ENCODE data around the gene SCTR. TPM values are rescaled to one million over a fixed set of nuclear protein-coding genes. Genes with fewer than 3 reads are reported as not detected.

Gene SCTR
- total and polyA plus RNA-seq, 2 donors (not counting 1 experiment from before 2014, with no cell fraction given), result not detected

DNA sequence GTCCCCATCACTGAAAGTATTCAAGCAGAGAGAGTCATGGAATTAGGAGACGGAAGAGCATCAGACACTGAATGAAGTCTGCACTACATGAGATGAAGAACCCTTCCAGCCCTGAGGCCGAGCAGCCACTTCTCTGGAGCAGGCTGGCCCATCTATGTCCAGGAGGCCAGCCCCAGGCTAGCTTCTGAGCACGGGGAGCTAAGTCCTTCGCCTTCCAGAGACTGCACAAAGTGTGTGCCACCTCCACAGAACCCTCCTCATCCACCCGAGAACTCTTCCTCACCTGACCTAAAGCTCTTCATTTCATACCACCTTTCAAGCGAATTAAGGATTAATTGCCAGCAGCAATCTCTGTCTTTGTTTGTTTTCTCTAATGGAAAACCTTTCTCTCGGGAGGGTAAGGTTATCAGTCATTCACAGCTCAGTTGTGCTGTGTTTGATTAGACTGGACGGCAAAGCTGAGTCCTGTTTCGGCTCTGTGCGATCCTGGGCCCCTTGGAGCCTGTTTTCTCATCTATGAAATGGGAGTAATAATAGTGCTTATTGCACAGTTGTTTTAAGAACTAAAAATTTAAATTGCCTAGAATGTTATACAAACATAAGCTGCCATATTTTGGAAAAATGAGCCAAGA, 38.0 kb downstream of the SCTR start:
- 90% methylated on average over 5 of the region's 10 CpGs for WGBS (ENCODE audit: insufficient coverage)
- Mint-ChIP-seq H3K9me3 (ENCODE audit: insufficient read depth) (no peaks in the 10 kb centered on the region), H3K4me1 (no peaks in the 10 kb centered on the region), H3K27ac (no peak overlapping the region), H3K27me3 (peaks cover 20% of the 10 kb centered on the region), H3K4me3 (no peak overlapping the region)
- intact Hi-C loops (cut with micrococcal nuclease), result no loop called here
- no peaks in the 10 kb centered on the region for H3K4me1 ChIP-seq (ENCODE audit: control insufficient read depth in 2 of 2, insufficient read depth in 2 of 2, low read length in 2 of 2)
- no peak overlapping the region for H2AFZ ChIP-seq (ENCODE audit: insufficient read depth, low read depth, low read length, poor library complexity, severe bottlenecking)
- no peak overlapping the region for H3K9ac ChIP-seq (ENCODE audit: low read length)
- TF ChIP-seq, protein P1, sequence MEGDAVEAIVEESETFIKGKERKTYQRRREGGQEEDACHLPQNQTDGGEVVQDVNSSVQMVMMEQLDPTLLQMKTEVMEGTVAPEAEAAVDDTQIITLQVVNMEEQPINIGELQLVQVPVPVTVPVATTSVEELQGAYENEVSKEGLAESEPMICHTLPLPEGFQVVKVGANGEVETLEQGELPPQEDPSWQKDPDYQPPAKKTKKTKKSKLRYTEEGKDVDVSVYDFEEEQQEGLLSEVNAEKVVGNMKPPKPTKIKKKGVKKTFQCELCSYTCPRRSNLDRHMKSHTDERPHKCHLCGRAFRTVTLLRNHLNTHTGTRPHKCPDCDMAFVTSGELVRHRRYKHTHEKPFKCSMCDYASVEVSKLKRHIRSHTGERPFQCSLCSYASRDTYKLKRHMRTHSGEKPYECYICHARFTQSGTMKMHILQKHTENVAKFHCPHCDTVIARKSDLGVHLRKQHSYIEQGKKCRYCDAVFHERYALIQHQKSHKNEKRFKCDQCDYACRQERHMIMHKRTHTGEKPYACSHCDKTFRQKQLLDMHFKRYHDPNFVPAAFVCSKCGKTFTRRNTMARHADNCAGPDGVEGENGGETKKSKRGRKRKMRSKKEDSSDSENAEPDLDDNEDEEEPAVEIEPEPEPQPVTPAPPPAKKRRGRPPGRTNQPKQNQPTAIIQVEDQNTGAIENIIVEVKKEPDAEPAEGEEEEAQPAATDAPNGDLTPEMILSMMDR (IDR thresholded peaks at IDR 0.05), result no peak
- no peak for TF ChIP-seq EZH2 (IDR thresholded peaks at IDR 0.05; ENCODE audit: borderline replicate concordance, insufficient read depth, low read depth, low read length, poor library complexity, severe bottlenecking)
- DNase-seq, result no peak
- no peak overlapping the region for H3K4me2 ChIP-seq (replicated peaks; ENCODE audit: low read depth, low read length, poor library complexity, severe bottlenecking)
- H4K20me1 ChIP-seq (ENCODE audit: control insufficient read depth, insufficient read depth, low read length, poor library complexity, severe bottlenecking), result no peaks in the 10 kb centered on the region
- peaks cover 0 to 2% (median 0%) of the 10 kb centered on the region in 4 experiments for H3K27me3 ChIP-seq (replicated peaks in 1 of 4; ENCODE audit: control extremely low read depth in 1 of 4, control insufficient read depth in 3 of 4, insufficient read depth in 4 of 4, low read length in 3 of 4)
- ATAC-seq (ENCODE audit: low read depth), result no peak
- no peak overlapping the region for H3K4me3 ChIP-seq (ENCODE audit: control extremely low read depth in 1 of 5, extremely low read depth in 1 of 5, insufficient read depth in 1 of 5, low read depth in 2 of 5, low read length in 4 of 5)
- H3K79me2 ChIP-seq (ENCODE audit: control insufficient read depth, insufficient read depth, low read length), result no peaks in the 10 kb centered on the region
- no peak overlapping the region for H3K27ac ChIP-seq (ENCODE audit: low read length in 2 of 2)
- H3K36me3 ChIP-seq (replicated peaks in 1 of 2; ENCODE audit: control extremely low read depth in 1 of 2, control insufficient read depth in 1 of 2, extremely low read depth in 1 of 2, insufficient read depth in 2 of 2, low read length in 1 of 2), result no peaks in the 10 kb centered on the region
- ChIA-PET POLR2A (no interaction called here), CTCF (interaction anchor here (3.5 kb wide), 1 partner anchor 10 kb away, joined by 14 read pairs; no protein-coding TSS in a partner anchor)
- H3K9me3 ChIP-seq (ENCODE audit: control extremely low read depth in 1 of 3, control insufficient read depth in 2 of 3, insufficient read depth in 1 of 3, low read length in 2 of 3), result no peaks in the 10 kb centered on the region

DNA sequence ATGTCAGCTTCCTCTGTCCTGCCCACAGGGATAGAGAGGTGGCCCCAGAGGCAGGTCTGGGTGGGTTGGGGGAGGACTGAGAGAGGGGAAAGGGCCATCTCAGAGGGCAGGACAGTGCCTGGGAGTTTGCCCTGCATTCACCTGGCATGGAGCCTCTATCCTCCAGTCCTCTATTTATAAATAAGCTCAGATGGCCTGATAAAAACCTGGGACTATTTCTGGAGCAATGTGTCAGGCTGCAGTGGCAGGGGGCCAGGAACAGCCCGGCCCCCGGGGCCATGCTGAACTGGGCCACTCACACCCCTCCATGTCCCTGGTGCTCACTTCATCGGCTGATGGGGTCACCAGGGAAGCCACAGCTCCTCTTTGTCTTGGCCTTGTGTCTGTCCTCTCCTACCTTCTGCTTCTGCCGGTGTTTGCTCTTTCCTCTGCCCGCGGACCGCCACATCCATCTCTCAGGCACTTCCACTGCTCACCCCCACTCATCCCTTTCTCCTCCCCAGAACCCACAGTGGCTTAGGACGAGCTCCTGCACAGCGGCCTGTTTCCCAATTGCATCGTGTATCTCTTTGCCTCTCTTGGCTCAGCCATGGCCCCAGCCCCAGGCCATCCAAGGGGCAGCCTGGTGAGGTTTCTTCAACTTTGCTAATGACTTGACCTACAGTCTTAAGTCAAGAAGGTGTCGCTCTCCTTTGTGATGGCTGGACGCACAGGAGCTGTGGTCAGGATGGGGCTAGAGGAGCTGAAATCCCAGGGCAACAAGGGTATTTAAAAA, 38.8 kb downstream of the SCTR start:
- Mint-ChIP-seq H3K4me3 (no peak overlapping the region), H3K9me3 (ENCODE audit: insufficient read depth) (no peaks in the 10 kb centered on the region), H3K27ac (no peak overlapping the region), H3K4me1 (no peaks in the 10 kb centered on the region), H3K27me3 (peaks cover 20% of the 10 kb centered on the region)
- no peaks in the 10 kb centered on the region for H3K4me1 ChIP-seq (ENCODE audit: control insufficient read depth in 2 of 2, insufficient read depth in 2 of 2, low read length in 2 of 2)
- CTCF ChIA-PET, result interaction anchor here (3.5 kb wide), 1 partner anchor 9 kb away, joined by 14 read pairs; no protein-coding TSS in a partner anchor
- no peaks in the 10 kb centered on the region for H3K9me3 ChIP-seq (ENCODE audit: control extremely low read depth in 1 of 3, control insufficient read depth in 2 of 3, insufficient read depth in 1 of 3, low read length in 2 of 3)
- H3K4me2 ChIP-seq (replicated peaks; ENCODE audit: low read depth, low read length, poor library complexity, severe bottlenecking), result no peak overlapping the region
- ATAC-seq (ENCODE audit: low read depth) (no peak), DNase-seq (no peak)
- TF ChIP-seq EZH2 (IDR thresholded peaks at IDR 0.05; ENCODE audit: borderline replicate concordance, insufficient read depth, low read depth, low read length, poor library complexity, severe bottlenecking), result no peak
- TF ChIP-seq, protein P1 (IDR thresholded peaks at IDR 0.05), result no peak
- H4K20me1 ChIP-seq (ENCODE audit: control insufficient read depth, insufficient read depth, low read length, poor library complexity, severe bottlenecking), result no peaks in the 10 kb centered on the region
- WGBS (ENCODE audit: insufficient coverage), result 93% methylated on average over 11 of the region's 12 CpGs
- POLR2A ChIA-PET, result no interaction called here
- H2AFZ ChIP-seq (ENCODE audit: insufficient read depth, low read depth, low read length, poor library complexity, severe bottlenecking), result no peak overlapping the region
- no peaks in the 10 kb centered on the region for H3K36me3 ChIP-seq (replicated peaks in 1 of 2; ENCODE audit: control extremely low read depth in 1 of 2, control insufficient read depth in 1 of 2, extremely low read depth in 1 of 2, insufficient read depth in 2 of 2, low read length in 1 of 2)
- no peak overlapping the region for H3K4me3 ChIP-seq (ENCODE audit: control extremely low read depth in 1 of 5, extremely low read depth in 1 of 5, insufficient read depth in 1 of 5, low read depth in 2 of 5, low read length in 4 of 5)
- H3K27ac ChIP-seq (ENCODE audit: low read length in 2 of 2), result no peak overlapping the region
- H3K9ac ChIP-seq (ENCODE audit: low read length), result no peak overlapping the region
- peaks cover 0 to 2% (median 0%) of the 10 kb centered on the region in 4 experiments for H3K27me3 ChIP-seq (replicated peaks in 1 of 4; ENCODE audit: control extremely low read depth in 1 of 4, control insufficient read depth in 3 of 4, insufficient read depth in 4 of 4, low read length in 3 of 4)
- intact Hi-C loops (cut with micrococcal nuclease), result no loop called here
- no peaks in the 10 kb centered on the region for H3K79me2 ChIP-seq (ENCODE audit: control insufficient read depth, insufficient read depth, low read length)
